Measurements from ENCODE around the gene CHIC2. TPM values are rescaled to one million over a fixed set of nuclear protein-coding genes. Genes with fewer than 3 reads are reported as not detected.

CHIC2 gene
- total RNA-seq, 6 experiments from 2014 or later: 8.4 to 22.9 (median 15.3) TPM

GRCh38 chr4:54094451-54094850 is 30.0 kb upstream of the CHIC2 start:
- Histone ChIP-seq H3K4me1 (peaks cover 0 to 12% (median 1%) of the 10 kb centered on the region in 4 donors), H3K36me3 (no peaks in the 10 kb centered on the region), H3K27ac (no peak overlapping the region), H3K9me3 (no peaks in the 10 kb centered on the region), H3K4me3 (no peak overlapping the region), H3K27me3 (peaks cover 0 to 12% of the 10 kb centered on the region in 2 donors)
- intact Hi-C loops (cut with DNase I): no loop called here
- no peak for DNase-seq
- WGBS (ENCODE audit: insufficient coverage, low coverage, low lambda C conversion rate, missing lambda C conversion rate): 83% methylated on average over 6 of the region's 6 CpGs
- no peak for TF ChIP-seq POLR2A (IDR thresholded peaks at IDR 0.05)
- TF ChIP-seq CTCF (IDR thresholded peaks at IDR 0.05): no peak
- no peak for ATAC-seq

- Histone ChIP-seq H3K4me1 (peaks cover 0 to 9% (median 0%) of the 10 kb centered on the region in 4 donors), H3K36me3 (no peaks in the 10 kb centered on the region), H3K27me3 (peaks cover 0 to 7% of the 10 kb centered on the region in 2 donors), H3K27ac (no peak overlapping the region), H3K4me3 (no peak overlapping the region), H3K9me3 (no peaks in the 10 kb centered on the region)
- TF ChIP-seq POLR2A (IDR thresholded peaks at IDR 0.05) (no peak), CTCF (IDR thresholded peaks at IDR 0.05) (no peak)
- ATAC-seq: no peak
- 60% methylated on average over 36 of the region's 37 CpGs for WGBS (ENCODE audit: insufficient coverage, low coverage, low lambda C conversion rate, missing lambda C conversion rate)
- no peak for DNase-seq
- intact Hi-C loops (cut with DNase I): no loop called here
These were observed 29.2 kb upstream of the CHIC2 start for GRCh38 chr4:54093324-54094240.

GRCh38 chr4:54092405-54093323 is 28.3 kb upstream of the CHIC2 start:
- H3K4me3 ChIP-seq: peak overlapping the region; percentile 40 to 63 (median 57)
- H3K36me3 ChIP-seq: no peaks in the 10 kb centered on the region
- H3K27ac ChIP-seq: peak overlapping the region; percentile 84 to 95 (median 85)
- DNase-seq (no peak), ATAC-seq (no peak)
- no peaks in the 10 kb centered on the region for H3K9me3 ChIP-seq
- WGBS (ENCODE audit: insufficient coverage, low coverage, low lambda C conversion rate, missing lambda C conversion rate): 34% methylated on average over 12 of the region's 13 CpGs
- no peaks in the 10 kb centered on the region for H3K27me3 ChIP-seq
- intact Hi-C loops (cut with DNase I): no loop called here
- no peak for TF ChIP-seq POLR2A (IDR thresholded peaks at IDR 0.05)
- no peak for TF ChIP-seq CTCF (IDR thresholded peaks at IDR 0.05)
- H3K4me1 ChIP-seq: peaks cover 0 to 9% (median 0%) of the 10 kb centered on the region in 4 donors

GRCh38 chr4:54091637-54092404 is 27.4 kb upstream of the CHIC2 start:
- intact Hi-C loops (cut with DNase I): no loop called here
- peak; percentile 84 to 91 (median 87) for ATAC-seq
- TF ChIP-seq CTCF (IDR thresholded peaks at IDR 0.05): no peak
- peak; percentile 38 for TF ChIP-seq POLR2A (IDR thresholded peaks at IDR 0.05)
- peak overlapping the region; percentile 84 to 95 (median 85) for H3K27ac ChIP-seq
- WGBS (ENCODE audit: insufficient coverage, low coverage, low lambda C conversion rate, missing lambda C conversion rate): under 1% methylated on average over 38 of the region's 48 CpGs
- H3K36me3 ChIP-seq: no peaks in the 10 kb centered on the region
- peak; percentile 90 to 93 (median 93) for DNase-seq
- H3K27me3 ChIP-seq: no peaks in the 10 kb centered on the region
- peaks cover 0 to 9% (median 0%) of the 10 kb centered on the region in 4 donors for H3K4me1 ChIP-seq
- peak overlapping the region; percentile 40 to 63 (median 57) for H3K4me3 ChIP-seq
- H3K9me3 ChIP-seq: no peaks in the 10 kb centered on the region
